Measurements from ENCODE around the gene CEACAM4.

CEACAM4 gene

DNA sequence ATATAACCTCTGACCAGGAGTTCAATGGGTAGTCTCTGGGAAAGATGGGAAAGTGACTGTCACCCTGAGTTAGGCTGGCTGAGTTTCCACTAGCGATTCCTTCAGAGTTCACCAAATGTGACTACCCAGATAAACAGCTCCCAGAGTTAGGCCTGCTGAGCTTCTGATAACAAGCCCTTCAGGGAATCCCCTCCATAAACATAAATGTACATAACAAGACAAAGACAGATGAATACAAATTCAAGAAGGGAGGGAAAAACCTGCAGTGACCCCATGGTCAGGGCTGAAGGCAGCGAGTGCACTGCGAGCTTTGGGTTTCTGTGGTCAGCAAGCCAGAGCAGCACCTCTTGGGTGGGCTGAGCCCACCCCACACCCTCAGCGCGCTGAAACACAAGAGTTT, 25.4 kb upstream of the CEACAM4 start:
- Histone ChIP-seq H3K4me1 (ENCODE audit: control insufficient read depth in 1 of 2, insufficient read depth in 1 of 2, low read depth in 1 of 2, low read length in 1 of 2) (peaks cover 6 to 15% of the 10 kb centered on the region in 2 experiments), H3K36me3 (no peaks in the 10 kb centered on the region), H3K9me3 (no peaks in the 10 kb centered on the region), H3K4me3 (ENCODE audit: low read depth in 1 of 2, low read length in 1 of 2) (no peak overlapping the region), H3K27me3 (peaks cover 92% of the 10 kb centered on the region), H3K27ac (no peak overlapping the region)
- TF ChIP-seq, protein P1, sequence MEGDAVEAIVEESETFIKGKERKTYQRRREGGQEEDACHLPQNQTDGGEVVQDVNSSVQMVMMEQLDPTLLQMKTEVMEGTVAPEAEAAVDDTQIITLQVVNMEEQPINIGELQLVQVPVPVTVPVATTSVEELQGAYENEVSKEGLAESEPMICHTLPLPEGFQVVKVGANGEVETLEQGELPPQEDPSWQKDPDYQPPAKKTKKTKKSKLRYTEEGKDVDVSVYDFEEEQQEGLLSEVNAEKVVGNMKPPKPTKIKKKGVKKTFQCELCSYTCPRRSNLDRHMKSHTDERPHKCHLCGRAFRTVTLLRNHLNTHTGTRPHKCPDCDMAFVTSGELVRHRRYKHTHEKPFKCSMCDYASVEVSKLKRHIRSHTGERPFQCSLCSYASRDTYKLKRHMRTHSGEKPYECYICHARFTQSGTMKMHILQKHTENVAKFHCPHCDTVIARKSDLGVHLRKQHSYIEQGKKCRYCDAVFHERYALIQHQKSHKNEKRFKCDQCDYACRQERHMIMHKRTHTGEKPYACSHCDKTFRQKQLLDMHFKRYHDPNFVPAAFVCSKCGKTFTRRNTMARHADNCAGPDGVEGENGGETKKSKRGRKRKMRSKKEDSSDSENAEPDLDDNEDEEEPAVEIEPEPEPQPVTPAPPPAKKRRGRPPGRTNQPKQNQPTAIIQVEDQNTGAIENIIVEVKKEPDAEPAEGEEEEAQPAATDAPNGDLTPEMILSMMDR (IDR thresholded peaks at IDR 0.05), result no peak

DNA sequence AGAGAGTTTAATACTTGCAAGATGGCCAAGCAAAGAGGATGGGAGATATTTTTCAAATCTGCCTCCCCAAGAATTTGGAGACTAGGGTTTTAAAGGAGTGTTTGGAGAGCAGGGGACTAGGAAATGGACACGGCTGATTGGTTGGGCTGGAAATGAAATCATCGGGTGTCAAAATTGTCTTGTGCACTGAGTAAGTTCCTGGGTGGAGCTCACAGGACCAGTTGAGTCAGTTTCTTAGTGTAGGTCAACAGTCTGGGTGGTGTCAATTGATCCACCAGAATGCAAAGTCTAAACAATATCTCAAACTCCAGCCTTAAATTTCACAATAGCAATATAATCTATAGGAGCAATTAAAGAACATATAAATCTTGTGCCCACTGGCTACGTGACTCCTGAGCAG, 23.0 kb upstream of the CEACAM4 start:
- no peak overlapping the region for H3K4me3 ChIP-seq (ENCODE audit: low read depth in 1 of 2, low read length in 1 of 2)
- H3K4me1 ChIP-seq (ENCODE audit: control insufficient read depth in 1 of 2, insufficient read depth in 1 of 2, low read depth in 1 of 2, low read length in 1 of 2), result peaks cover 10 to 18% of the 10 kb centered on the region in 2 experiments
- peaks cover 68% of the 10 kb centered on the region for H3K27me3 ChIP-seq
- H3K36me3 ChIP-seq, result no peaks in the 10 kb centered on the region
- TF ChIP-seq, protein P1 (IDR thresholded peaks at IDR 0.05), result no peak
- no peaks in the 10 kb centered on the region for H3K9me3 ChIP-seq
- no peak overlapping the region for H3K27ac ChIP-seq

DNA sequence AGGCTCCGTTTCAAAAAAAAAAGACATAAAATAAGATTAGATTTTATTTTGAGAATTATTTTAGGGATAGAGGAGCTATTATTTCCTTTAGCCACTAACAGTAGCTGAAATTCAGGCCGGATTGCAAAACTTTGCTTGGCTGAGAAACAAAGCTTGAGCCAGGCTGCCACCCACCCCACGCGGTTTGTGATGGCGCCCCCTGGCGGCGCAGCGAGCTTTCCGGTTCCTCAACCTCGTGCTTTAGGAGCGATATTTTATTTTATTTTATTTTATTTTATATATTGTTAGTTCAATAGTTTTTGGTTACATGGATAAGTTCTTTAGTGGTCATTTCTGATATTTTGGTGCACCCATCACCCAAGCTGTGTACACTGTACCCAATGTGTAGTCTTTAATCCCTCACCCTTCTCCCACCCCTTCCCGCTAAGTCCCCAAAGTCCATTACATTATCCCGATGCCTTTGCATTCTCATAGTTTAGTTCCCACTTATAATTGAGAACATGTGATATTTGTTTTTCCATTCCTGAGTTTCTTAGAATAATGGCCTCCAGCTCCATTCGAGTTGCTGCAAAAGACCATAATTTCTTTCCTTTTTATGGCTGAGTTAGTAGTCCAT, 19.8 kb upstream of the CEACAM4 start:
- no peaks in the 10 kb centered on the region for H3K36me3 ChIP-seq
- H3K4me3 ChIP-seq (ENCODE audit: low read depth in 1 of 2, low read length in 1 of 2), result no peak overlapping the region
- no peaks in the 10 kb centered on the region for H3K9me3 ChIP-seq
- H3K27me3 ChIP-seq, result peaks cover 37% of the 10 kb centered on the region
- TF ChIP-seq, protein P1 (IDR thresholded peaks at IDR 0.05), result peak; percentile 60
- peaks cover 15 to 23% of the 10 kb centered on the region in 2 experiments for H3K4me1 ChIP-seq (ENCODE audit: control insufficient read depth in 1 of 2, insufficient read depth in 1 of 2, low read depth in 1 of 2, low read length in 1 of 2)
- H3K27ac ChIP-seq, result no peak overlapping the region

DNA sequence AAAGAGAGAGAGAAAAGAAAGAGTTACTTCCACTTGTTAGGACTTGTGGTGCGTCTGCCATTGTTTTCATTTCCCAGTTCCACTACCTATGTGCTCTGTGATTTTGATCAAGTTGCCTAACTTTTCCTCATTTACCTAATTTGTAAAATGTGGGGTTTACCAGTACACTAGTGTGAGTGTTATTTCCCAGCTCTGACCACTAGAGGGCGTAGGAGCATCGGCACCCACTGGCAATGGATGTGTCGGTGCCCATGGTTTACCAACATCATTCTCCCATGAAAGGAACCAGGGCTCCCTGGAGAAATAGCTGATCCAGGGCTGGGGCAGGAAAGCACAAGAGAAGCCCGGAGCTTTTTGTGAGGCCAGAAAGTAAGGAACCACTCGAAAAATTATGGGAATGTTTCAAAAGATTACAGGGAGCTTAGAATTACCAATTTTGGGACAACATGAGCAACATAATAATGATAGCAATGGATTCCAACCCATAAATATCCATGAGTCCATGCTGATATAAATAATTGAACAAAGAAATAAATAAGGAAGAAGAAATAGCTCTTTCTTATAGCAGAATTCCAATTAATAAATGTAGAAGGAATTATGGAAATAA, 15.1 kb upstream of the CEACAM4 start:
- H3K27me3 ChIP-seq, result no peaks in the 10 kb centered on the region
- H3K4me1 ChIP-seq (ENCODE audit: control insufficient read depth in 1 of 2, insufficient read depth in 1 of 2, low read depth in 1 of 2, low read length in 1 of 2), result peaks cover 55 to 56% of the 10 kb centered on the region in 2 experiments
- no peaks in the 10 kb centered on the region for H3K9me3 ChIP-seq
- H3K36me3 ChIP-seq, result no peaks in the 10 kb centered on the region
- H3K27ac ChIP-seq, result peak overlapping the region; percentile 97
- TF ChIP-seq, protein P1 (IDR thresholded peaks at IDR 0.05), result peak; percentile 95
- peak overlapping the region; percentile 21 to 43 for H3K4me3 ChIP-seq (ENCODE audit: low read depth in 1 of 2, low read length in 1 of 2)

DNA sequence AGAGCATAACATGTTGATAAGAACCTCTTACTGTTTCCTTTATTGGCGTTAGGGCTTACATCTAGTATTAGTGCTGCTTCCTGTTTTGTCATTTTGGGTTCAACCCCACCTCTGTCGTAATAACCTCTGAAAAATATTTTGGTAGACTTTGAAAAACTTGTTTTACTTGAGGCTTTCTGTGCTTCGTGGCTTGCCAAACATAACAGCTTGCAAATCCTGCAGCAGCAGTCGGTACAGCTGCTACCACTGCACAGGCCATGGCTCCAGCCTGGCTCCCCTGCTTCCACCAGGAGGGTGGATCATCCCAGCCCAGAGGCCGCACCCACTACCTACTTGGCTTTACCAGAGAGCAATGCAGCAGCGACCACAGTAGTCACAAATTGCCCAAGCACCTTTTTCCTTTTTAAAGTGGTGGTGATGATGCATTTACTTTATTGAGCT, 11.8 kb upstream of the CEACAM4 start:
- peak overlapping the region; percentile 97 for H3K27ac ChIP-seq
- peak overlapping the region; percentile 50 for H3K4me3 ChIP-seq (ENCODE audit: low read depth in 1 of 2, low read length in 1 of 2)
- no peaks in the 10 kb centered on the region for H3K9me3 ChIP-seq
- H3K4me1 ChIP-seq (ENCODE audit: control insufficient read depth in 1 of 2, insufficient read depth in 1 of 2, low read depth in 1 of 2, low read length in 1 of 2), result peaks cover 60 to 62% of the 10 kb centered on the region in 2 experiments
- TF ChIP-seq, protein P1 (IDR thresholded peaks at IDR 0.05), result no peak
- no peaks in the 10 kb centered on the region for H3K27me3 ChIP-seq
- no peaks in the 10 kb centered on the region for H3K36me3 ChIP-seq
